Esophagus muscularis mucosa (tissue), 4 donors: Measurements from ENCODE around the gene GJB3. TPM values are rescaled to one million over a fixed set of nuclear protein-coding genes. Genes with fewer than 3 reads are reported as not detected.
"Not testable (repeated sequence)": the region's sequence is repeated elsewhere in the genome, so short reads cannot be mapped to it uniquely, and the experiment has no call there.

Source experiments
- DNase-seq: peaks from one replicate; pipeline ENCODE4 v3.0.0-alpha.2; 2017; ENCODE audit errors: extremely low spot score
- H3K27ac ChIP-seq, 4 donors: fragments of 200-600 bp; sonication (generic); replicated peaks in 1 of 4; 1 replicate in 3 of 4; 2 replicates in 1 of 4; pipeline ENCODE4 v1.5.1; 2016 to 2019; ENCODE audit warnings: mild to moderate bottlenecking in 1 of 4
- H3K27me3 ChIP-seq, 4 donors: fragments of 200-600 bp; sonication (generic); one replicate each; pipeline versions ENCODE4 v1.5.1 to v1.6.0; 2016 to 2019
- H3K36me3 ChIP-seq, 4 donors: fragments of 200-600 bp; sonication (generic); one replicate each; pipeline ENCODE4 v1.5.1; 2016 to 2019
- H3K4me1 ChIP-seq, 4 donors: fragments of 200-600 bp; sonication (generic); one replicate each; pipeline ENCODE4 v1.5.1; 2016 to 2019
- H3K4me3 ChIP-seq, 4 donors: fragments of 200-600 bp; sonication (generic); 1 replicate in 2 of 4; 2 replicates in 2 of 4; pipeline ENCODE4 v1.5.1; 2016 to 2019; ENCODE audit warnings: mild to moderate bottlenecking in 4 of 4, moderate library complexity in 1 of 4
- H3K9me3 ChIP-seq, 4 donors: fragments of 200-600 bp; sonication (generic); 1 replicate in 3 of 4; 2 replicates in 1 of 4; pipeline ENCODE4 v1.5.1; 2016 to 2019
- CTCF ChIP-seq, 3 experiments: fragments of 200-600 bp in 2 of 3; fragments of 450-650 bp in 1 of 3; sonication (generic) in 2 of 3; IDR thresholded peaks; one replicate each; pipeline ENCODE4 v1.5.1; 2017 to 2019; ENCODE audit warnings: antibody characterized with exemption in 3 of 3, mild to moderate bottlenecking in 2 of 3, moderate library complexity in 1 of 3
- EP300 ChIP-seq: sonication (generic); formaldehyde crosslinking; IDR thresholded peaks from one replicate; pipeline ENCODE4 v1.6.1; 2017; ENCODE audit warnings: antibody characterized with exemption
- POLR2A ChIP-seq: fragments of 450-650 bp; IDR thresholded peaks from one replicate; pipeline ENCODE4 v1.6.1; 2017; ENCODE audit warnings: antibody characterized with exemption, moderate library complexity, mild to moderate bottlenecking, low read depth
- POLR2AphosphoS5 ChIP-seq, 2 donors: sonication (generic); formaldehyde crosslinking; IDR thresholded peaks; one replicate each; pipeline ENCODE4 v1.6.1; 2017; ENCODE audit warnings: antibody characterized with exemption in 2 of 2
- WGBS: methylation state at CpG from one replicate; pipeline ENCODE4 v1.1.5; 2018; 5-methylcytosine and 5-hydroxymethylcytosine counted together
- intact Hi-C: fragments of 100-400 bp; cut with DNase I; formaldehyde crosslinking; loops from one replicate; pipeline ENCODE4 v1.15.1; 2023
- total RNA-seq, 4 donors: library from RNA; depleted of rRNA; stranded (reverse); fragments of >200 nt; gene quantifications; one replicate each; pipeline versions ENCODE4 v1.1.0 to v1.2.1, GENCODE V29; 2016

Gene GJB3
- not detected for total RNA-seq

DNA sequence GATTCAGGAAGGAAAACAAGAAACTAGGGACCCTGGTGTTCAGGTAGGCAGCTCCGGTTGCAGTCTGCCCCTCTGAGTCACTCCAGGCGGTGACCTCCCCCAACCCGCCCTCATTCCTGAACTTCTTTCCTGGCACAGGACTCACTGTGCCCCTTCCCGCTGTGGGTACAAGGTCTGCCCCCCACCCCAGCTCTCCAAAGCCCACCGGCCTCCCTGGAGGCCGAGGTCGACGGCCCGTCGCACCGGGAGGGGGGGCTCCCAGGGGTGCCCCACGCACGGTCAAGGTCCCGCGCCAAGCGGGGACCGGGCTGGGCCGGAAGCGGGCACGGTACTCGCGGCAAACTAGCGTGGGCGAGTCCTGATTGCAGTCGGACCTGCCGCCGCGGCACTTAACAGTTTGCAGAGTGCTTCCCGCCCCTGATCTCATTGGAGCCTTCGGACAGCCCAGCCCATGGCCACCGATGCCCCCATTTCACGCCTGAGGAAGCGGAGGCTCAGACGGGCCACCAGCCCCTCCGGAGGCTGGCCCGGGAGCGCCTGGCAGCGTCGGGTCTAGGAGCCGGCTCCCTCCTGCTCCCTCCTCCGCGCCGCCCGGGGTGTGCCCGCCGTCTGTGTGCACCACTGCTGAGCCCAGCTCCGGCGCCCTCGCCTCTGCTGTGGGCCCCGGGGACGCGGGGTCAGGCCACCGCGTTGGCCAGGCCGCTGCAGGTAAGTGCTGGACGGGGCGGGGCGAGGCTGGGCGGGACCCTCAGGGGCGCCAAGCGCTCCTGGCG lies at the start of gene GJB3:
Gene GJB3, plus strand, starts transcription at position 144 of the 773 bp plus-strand sequence. CDS start 3,549 bp downstream, outside the sequence.
- no peaks in the 10 kb centered on the region for H3K36me3 ChIP-seq
- H3K4me3 ChIP-seq, result peak within 1 kb of the TSS; percentile 30 to 49 (median 38)
- WGBS, result 9% methylated on average over 9 of the region's 62 CpGs
- TF ChIP-seq POLR2A (no peak), EP300 (no peak), CTCF (IDR thresholded peaks at IDR 0.05) (no peak), POLR2AphosphoS5 (IDR thresholded peaks at IDR 0.05) (no peak)
- H3K27me3 ChIP-seq, result peaks cover 0 to 69% (median 28%) of the 10 kb centered on the region in 4 donors
- no peak within 1 kb of the TSS for H3K27ac ChIP-seq
- H3K4me1 ChIP-seq, result peaks cover 9 to 15% (median 14%) of the 10 kb centered on the region in 4 donors
- no peak for DNase-seq
- intact Hi-C loops, result no loop called here
- no peaks in the 10 kb centered on the region for H3K9me3 ChIP-seq

- H3K4me1 ChIP-seq, H3K9me3 ChIP-seq, DNase-seq, intact Hi-C loops, H3K4me3 ChIP-seq, H3K27ac ChIP-seq, H3K36me3 ChIP-seq: not testable (repeated sequence)
- H3K27me3 ChIP-seq, result peaks cover 0 to 53% (median 3%) of the 10 kb centered on the region in 4 donors
- 61% methylated on average over 7 of the region's 7 CpGs for WGBS
These were observed 48.2 kb upstream of the GJB3 start for GRCh38 chr1:34732831-34733230.

DNA sequence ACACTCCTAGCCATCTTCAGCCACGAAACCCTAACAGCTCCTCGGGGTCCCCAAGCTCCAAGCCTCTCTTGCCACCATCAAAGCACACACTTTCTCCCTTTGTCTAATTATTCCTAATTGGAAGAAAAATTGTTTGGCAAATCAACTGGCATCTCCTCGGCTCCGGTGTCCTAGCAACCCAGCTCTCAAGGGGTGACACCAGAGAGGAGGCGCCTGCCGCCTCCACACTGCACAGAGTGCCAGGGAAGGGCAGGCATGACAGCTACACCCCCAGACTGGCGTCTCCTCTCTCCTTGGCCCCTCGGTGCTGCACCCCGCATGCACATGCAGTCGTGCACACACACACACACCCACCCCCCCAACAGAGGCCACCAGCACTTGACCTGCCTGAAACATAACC lies 44.3 kb upstream of the GJB3 start:
- no peak for DNase-seq
- no peaks in the 10 kb centered on the region for H3K4me1 ChIP-seq
- H3K36me3 ChIP-seq, result no peaks in the 10 kb centered on the region
- WGBS, result 85% methylated on average over 10 of the region's 10 CpGs
- H3K27ac ChIP-seq, result no peak overlapping the region
- H3K27me3 ChIP-seq, result peaks cover 0 to 59% (median 3%) of the 10 kb centered on the region in 4 donors
- H3K9me3 ChIP-seq, result no peaks in the 10 kb centered on the region
- H3K4me3 ChIP-seq, result no peak overlapping the region
- TF ChIP-seq EP300, result no peak
- TF ChIP-seq CTCF (IDR thresholded peaks at IDR 0.05), result no peak
- no peak for TF ChIP-seq POLR2AphosphoS5 (IDR thresholded peaks at IDR 0.05)
- no peak for TF ChIP-seq POLR2A
- intact Hi-C loops, result no loop called here

DNA sequence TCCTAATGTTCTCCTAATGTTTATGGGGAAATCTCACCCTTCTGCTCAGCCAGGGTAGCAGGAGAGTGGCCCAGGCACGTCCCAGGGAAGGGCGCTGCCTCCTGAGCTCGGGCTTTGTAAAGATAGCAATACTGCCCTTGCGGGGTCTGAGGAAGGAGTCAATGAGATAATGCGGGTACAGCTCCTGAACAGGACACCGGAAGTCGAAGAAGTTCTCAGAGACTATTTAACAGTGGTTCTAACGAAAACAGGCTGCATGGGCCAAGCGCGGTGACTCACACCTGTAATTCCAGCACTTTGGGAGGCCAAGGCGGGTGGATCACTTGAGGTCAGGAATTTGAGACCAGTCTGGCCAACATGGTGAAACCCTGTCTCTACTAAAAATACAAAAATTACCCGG lies 43.8 kb upstream of the GJB3 start:
- H3K9me3 ChIP-seq, intact Hi-C loops, H3K27ac ChIP-seq, H3K4me3 ChIP-seq, DNase-seq, H3K36me3 ChIP-seq, H3K4me1 ChIP-seq: not testable (repeated sequence)
- 93% methylated on average over 12 of the region's 12 CpGs for WGBS
- peaks cover 0 to 64% (median 3%) of the 10 kb centered on the region in 4 donors for H3K27me3 ChIP-seq

GRCh38 chr1:34739613-34740012 lies 41.4 kb upstream of the GJB3 start:
- peaks cover 0 to 57% (median 3%) of the 10 kb centered on the region in 4 donors for H3K27me3 ChIP-seq
- intact Hi-C loops, result no loop called here
- WGBS, result 62% methylated on average over 3 of the region's 3 CpGs
- TF ChIP-seq CTCF (IDR thresholded peaks at IDR 0.05) (no peak), EP300 (no peak), POLR2AphosphoS5 (IDR thresholded peaks at IDR 0.05) (no peak), POLR2A (no peak)
- no peak for DNase-seq
- H3K4me1 ChIP-seq, result peaks cover 0 to 3% (median 0%) of the 10 kb centered on the region in 4 donors
- H3K4me3 ChIP-seq, result no peak overlapping the region
- H3K36me3 ChIP-seq, result no peaks in the 10 kb centered on the region
- H3K27ac ChIP-seq, result no peak overlapping the region
- no peaks in the 10 kb centered on the region for H3K9me3 ChIP-seq
